Suprapubic skin (tissue), 3 donors: ENCODE measurements around the gene SLC34A3.
A peak's percentile ranks its signal among the peaks of the same experiment; 100 is the strongest.

Source experiments
- CTCF ChIP-seq, 2 donors: fragments of 200-600 bp in 1 of 2; fragments of 450-650 bp in 1 of 2; sonication (generic) in 1 of 2; IDR thresholded peaks; one replicate each; pipeline ENCODE4 v1.5.1; 2016 to 2019; ENCODE audit warnings: antibody characterized with exemption in 2 of 2, mild to moderate bottlenecking in 1 of 2, moderate library complexity in 1 of 2
- EP300 ChIP-seq: sonication (generic); formaldehyde crosslinking; IDR thresholded peaks from one replicate; pipeline ENCODE4 v1.6.1; 2017; ENCODE audit warnings: antibody characterized with exemption
- POLR2A ChIP-seq, 2 donors: fragments of 450-650 bp; IDR thresholded peaks; one replicate each; pipeline ENCODE4 v1.6.1; 2017; ENCODE audit warnings: antibody characterized with exemption in 2 of 2, mild to moderate bottlenecking in 2 of 2, moderate library complexity in 2 of 2

- TF ChIP-seq CTCF (IDR thresholded peaks at IDR 0.05) (peak; percentile 96 to 100), POLR2A (IDR thresholded peaks at IDR 0.05) (no peak), EP300 (no peak)
Observed at GRCh38 chr9:137236238-137236935, 5.7 kb downstream of the SLC34A3 start.
